Stimulated activated CD8-positive, alpha-beta memory T cell treated with anti-CD3 and anti-CD28 coated beads, Interleukin-15, amount 100 ng/mL, for 48 hours (primary cell): ENCODE results near the gene SLC5A9.
"Not testable (repeated sequence)": the region's sequence is repeated elsewhere in the genome, so short reads cannot be mapped to it uniquely, and the experiment has no call there.

Experiments
- DNase-seq, 2 donors: peaks; one replicate each; pipeline ENCODE4 v3.0.0-alpha.2; 2020; ENCODE audit warnings: low read depth in 2 of 2

SLC5A9 gene

DNA sequence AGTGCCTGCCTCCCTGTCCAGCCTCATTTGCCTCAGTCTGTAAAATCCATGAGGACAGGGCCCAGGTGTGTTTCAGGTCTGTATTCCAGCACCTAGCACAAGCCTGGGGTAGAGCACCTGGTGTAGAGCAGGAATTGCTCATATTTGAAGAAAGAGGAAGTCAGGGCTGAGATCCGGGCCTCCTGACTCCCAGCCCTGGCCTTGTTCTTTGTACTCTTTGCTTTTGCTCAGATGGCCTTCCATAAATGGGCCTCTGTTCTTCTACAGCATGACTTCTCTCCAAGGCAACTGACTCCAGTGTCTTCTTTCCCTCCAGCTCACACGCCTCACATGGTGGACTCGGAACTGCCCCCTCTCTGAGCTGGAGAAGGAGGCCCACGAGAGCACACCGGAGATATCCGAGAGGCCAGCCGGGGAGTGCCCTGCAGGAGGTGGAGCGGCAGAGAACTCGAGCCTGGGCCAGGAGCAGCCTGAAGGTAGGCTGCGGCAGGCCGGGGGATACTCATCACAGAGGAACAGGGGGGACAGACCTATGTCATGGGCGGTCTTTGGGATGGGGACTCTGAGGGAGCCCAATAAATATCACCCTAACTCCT is 19.7 kb downstream of the SLC5A9 start:
- no peak for DNase-seq

DNA sequence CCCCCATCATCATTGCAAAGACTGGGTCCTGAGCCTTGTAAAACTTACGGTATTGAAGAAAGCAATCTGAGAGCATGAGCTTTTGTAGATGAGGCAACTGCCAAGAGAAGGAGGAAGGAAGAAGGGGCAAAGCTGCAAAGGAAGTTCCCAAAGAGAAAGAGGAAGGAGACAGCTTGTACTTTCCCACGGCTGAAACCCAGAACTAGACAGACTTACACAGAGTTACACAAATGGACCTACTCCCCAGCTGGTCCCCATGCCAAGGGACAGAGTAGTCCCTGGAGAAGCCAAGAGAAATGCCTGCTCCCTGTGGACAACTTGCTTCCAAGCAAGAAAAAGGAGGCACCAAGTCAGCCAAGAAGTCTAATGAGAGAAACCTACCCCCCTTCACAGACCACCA is 22.6 kb downstream of the SLC5A9 start:
- no peak for DNase-seq

DNA sequence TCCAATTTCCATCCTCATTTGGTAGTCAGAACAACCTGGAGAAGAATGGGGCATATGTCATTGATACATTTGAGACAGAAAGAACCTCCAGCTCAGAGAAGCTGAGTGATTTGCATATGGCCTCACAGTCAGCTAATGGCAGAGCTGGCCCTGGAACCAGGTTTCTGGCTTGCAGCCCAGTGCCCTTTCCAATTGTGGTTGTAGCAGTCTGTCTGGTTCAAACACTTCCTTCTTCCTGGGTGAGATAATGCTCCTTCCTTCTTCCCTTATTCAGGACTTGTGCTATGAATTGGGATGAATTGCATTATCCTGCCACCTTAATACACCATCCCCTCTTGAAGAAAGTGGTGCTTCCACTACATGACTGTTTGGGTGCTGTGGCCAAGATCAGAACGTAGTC is 24.2 kb downstream of the SLC5A9 start:
- DNase-seq: no peak

- DNase-seq: no peak
These were observed 25.8 kb downstream of the SLC5A9 start for GRCh38 chr1:48248356-48248755.

DNA sequence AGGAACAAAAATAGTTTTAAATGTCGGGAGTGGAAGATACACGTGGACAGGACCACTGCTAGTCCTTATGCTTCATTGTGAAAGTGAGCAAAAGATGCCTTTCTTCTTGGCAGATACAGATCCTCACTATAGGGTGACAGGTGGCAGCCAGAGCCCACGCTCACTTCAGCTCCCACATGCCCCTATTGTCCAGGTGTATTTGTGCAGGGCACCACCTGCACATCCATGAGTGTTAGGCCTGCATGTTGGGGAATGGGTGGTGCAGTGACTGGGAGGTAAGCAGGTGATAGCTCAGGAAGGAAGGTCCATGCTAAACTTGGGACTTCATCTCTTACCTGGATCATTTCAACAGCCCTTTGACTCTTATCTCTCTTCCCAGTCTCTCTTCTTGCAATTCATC is 27.4 kb downstream of the SLC5A9 start:
- no peak for DNase-seq

DNA sequence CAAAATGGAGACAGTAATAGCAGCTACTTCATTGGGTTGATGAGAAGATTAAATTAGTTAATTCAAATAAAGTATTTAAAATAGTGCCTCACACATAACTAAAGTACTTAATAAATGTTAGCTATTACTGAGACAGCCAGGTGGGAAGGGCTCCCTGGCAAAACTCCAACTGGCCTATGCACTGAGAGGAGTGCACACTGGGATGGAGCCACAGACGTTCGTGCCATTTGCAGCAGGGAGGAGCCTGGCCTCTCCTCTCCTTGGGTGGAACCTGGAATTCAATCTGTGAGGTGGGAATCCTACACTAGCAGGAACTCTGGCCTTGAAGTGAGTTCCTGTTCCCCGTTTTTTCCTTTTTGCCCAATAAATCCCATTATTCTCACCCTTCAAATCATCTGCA is 28.1 kb downstream of the SLC5A9 start:
- no peak for DNase-seq

GRCh38 chr1:48251323-48251722 is 28.8 kb downstream of the SLC5A9 start:
- DNase-seq: no peak

GRCh38 chr1:48251821-48252220 is 29.3 kb downstream of the SLC5A9 start:
- DNase-seq: no peak

DNA sequence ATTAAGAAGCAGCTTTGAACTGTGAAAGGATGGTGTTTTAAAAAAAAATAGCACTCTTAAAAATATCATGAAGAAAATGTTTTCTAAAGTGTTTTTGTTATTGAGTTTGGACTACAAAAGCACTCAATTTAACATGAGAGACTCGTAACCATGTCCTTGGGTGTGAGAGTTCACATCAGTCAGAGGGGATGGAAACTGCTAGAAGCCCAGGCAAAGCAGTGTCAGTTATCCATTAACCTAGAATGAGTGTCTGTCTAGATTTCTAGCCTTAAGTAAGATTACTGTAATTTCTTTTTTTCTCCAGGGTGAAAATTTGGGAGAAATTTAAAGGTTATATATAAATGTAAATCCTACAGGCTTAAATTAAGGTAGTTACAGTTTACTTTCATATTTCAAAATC is 31.7 kb downstream of the SLC5A9 start:
- DNase-seq: no peak

- no peak for DNase-seq
These were observed 35.6 kb downstream of the SLC5A9 start for GRCh38 chr1:48258106-48258505.

DNA sequence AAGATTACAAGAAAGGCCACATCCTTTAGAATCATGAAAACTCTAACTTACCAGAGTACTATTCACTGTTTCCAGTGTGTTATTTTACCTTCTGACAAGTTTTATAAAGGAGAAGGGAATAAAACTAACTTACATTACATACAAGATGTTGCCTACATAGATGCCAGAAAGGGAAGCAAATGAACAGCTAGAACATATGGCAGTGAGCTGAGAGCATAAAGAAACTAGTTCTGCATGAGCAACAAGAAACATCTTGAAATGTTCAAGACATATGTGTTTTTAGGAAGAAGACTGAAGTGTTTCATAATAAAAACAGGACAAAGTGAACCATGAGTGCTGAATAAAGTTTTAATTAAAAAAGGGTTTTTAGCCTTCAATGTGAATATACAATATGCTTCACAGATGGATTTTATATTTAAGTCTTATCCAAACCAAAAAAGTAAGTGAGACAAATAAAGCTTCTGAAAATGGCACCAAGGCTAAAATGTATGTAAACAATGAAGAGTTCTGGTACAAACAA is 39.4 kb downstream of the SLC5A9 start:
- no peak for DNase-seq

DNA sequence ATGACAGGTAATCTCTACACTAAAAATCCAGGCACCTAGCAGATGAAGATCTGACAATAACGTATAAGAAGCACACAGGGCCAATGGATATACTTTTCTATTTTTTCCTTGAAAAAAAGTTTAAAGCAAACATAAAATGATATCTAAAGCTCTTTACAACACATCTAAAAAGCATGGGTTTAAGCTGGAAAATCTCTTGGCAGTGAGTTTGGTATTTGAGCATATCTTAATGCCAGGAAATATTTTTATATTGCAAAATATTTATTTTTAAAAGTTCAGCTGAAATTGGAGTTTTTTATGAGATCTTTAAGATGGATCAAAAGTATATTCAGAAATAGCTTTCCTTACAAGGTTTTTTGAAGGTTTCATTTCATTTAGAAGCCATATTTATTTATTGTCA is 40.5 kb downstream of the SLC5A9 start:
- no peak for DNase-seq

DNA sequence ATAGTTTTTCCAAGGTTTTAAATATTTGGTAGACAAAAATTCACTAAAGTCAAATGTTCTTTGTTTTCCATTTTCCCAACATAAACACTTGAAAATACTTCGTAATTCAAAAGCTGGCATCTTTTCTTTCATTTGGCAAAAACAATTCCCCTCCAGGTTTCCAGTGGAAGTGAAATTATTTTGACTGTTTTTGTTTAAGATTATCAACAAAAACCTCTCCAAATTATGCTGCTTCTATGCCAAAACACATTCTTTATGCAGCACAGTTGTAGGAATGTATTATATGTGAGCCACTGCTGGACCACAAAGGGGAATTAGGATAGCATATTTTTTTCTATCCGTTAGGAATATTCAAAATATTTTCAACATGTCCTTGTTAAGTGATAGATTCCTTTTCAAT is 44.1 kb downstream of the SLC5A9 start:
- no peak for DNase-seq

GRCh38 chr1:48277437-48277836 is 54.9 kb downstream of the SLC5A9 start:
- DNase-seq: not testable (repeated sequence)

- DNase-seq: not testable (repeated sequence)
These were observed 59.8 kb downstream of the SLC5A9 start for GRCh38 chr1:48282329-48282728.

GRCh38 chr1:48284696-48285420 is 62.3 kb downstream of the SLC5A9 start:
- not testable (repeated sequence) for DNase-seq

- no peak for DNase-seq
These were observed 63.0 kb downstream of the SLC5A9 start for GRCh38 chr1:48285525-48285924.

GRCh38 chr1:48291421-48291820 is 68.9 kb downstream of the SLC5A9 start:
- no peak for DNase-seq

DNA sequence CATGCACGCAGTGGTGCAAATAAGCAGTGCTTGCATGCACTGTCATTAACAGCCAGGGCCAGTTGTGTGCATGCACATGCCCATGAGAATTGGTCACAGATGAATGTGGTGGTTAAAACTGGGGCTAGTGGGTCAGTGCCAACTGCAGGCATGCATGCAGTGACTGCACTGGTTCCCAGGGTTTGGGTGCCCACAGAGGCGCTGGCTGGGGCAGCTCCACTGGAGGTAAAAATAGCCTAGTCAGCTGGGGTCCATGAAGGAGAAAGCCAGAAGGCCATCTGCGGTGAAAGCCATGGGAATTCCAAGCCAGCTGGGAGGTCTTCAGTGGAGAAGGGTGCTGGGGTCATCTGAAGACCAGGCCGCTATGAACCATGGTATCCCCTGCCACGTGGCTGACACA is 70.2 kb downstream of the SLC5A9 start:
- DNase-seq: no peak

DNA sequence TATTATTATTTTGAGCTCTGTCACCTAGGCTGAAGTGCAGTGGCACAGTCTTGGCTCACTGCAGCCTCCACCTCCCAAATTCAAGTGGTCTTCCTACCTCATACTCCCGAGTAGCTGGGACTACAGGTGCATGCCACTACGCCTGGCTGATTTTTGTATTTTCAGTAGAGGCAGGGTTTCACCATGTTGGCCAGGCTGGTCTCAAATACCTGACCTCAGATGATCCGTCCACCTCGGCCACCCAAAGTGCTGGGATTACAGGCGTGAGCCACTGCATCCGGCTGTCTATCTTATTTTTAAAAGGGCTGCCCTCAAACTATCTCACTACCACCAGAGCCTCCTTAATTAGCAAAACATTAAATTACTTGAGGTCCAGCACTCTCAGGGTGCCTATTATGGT is 71.6 kb downstream of the SLC5A9 start:
- not testable (repeated sequence) for DNase-seq

DNA sequence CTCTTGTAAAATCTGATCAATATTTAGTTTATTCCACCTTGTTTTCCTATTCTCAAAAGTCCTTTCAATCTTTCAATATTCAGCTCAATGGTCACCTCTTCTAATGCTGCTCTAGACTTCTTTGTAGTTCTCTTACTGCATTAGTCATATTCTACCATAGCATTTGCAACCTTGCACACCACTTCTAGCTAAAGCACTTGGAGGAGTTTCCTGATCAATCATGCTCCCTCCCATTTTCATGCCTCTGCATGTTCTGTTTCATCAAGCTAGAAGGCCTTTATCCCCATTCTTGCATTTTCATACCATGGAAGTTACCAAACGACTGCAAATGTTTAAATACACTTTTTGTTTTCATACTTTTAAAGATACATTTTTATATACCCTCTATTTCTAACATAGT is 72.1 kb downstream of the SLC5A9 start:
- no peak for DNase-seq
